ENCODE data around the gene KLF6.

- no peak for TF ChIP-seq FOXP2 (optimal IDR thresholded peaks at IDR 0.05; ENCODE audit: control extremely low read depth, extremely low read length, insufficient read depth)
- no peak for TF ChIP-seq POLR2AphosphoS5 (IDR thresholded peaks at IDR 0.05; ENCODE audit: borderline replicate concordance, low read depth, low read length)
Measured at GRCh38 chr10:3800586-3800985, 15.6 kb upstream of the KLF6 start.

All from SK-N-MC (cell line).